ENCODE measurements around the gene SMCO2.

The SMCO2 gene

DNA sequence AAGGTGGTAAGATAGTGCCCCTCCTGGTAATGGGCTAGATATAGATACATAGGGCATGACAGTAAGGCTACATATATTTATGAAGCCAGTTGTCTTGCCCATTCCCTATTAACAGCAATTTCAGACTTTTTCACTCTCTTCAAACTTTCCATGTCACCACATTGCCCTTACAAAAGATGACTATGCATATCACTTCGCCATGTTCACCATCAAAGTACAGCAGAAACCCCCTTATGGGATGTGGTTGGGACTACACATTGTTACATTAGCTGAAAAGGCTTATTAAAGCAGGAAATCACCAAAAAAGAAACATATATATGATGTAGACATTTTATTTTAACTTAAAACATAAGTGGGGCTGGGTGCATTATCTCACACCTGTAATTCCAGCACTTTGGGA lies 9.8 kb upstream of the SMCO2 start:
- TF ChIP-seq, protein P1, sequence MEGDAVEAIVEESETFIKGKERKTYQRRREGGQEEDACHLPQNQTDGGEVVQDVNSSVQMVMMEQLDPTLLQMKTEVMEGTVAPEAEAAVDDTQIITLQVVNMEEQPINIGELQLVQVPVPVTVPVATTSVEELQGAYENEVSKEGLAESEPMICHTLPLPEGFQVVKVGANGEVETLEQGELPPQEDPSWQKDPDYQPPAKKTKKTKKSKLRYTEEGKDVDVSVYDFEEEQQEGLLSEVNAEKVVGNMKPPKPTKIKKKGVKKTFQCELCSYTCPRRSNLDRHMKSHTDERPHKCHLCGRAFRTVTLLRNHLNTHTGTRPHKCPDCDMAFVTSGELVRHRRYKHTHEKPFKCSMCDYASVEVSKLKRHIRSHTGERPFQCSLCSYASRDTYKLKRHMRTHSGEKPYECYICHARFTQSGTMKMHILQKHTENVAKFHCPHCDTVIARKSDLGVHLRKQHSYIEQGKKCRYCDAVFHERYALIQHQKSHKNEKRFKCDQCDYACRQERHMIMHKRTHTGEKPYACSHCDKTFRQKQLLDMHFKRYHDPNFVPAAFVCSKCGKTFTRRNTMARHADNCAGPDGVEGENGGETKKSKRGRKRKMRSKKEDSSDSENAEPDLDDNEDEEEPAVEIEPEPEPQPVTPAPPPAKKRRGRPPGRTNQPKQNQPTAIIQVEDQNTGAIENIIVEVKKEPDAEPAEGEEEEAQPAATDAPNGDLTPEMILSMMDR (IDR thresholded peaks at IDR 0.05) = no peak

DNA sequence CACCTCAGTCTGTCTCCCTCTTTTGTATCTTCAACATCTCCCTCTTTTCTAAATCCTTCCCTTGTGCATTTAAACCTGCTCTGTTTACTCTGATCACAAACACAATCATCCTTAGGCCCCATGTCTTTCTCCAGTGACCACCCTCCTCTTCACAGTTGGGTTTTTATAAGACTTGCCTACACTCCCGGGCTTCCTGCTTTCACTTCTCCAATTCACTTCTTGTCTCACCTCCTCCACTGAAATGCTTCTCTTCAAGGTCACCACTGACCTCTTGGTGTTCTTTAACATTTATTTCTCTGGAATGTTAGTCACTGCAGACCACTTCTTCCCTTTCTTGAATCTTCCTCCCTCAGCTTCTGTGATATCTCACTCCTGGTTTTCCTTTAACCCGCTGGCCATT lies 8.7 kb upstream of the SMCO2 start:
- TF ChIP-seq, protein P1 (IDR thresholded peaks at IDR 0.05) = no peak

- TF ChIP-seq, protein P1 (IDR thresholded peaks at IDR 0.05) = no peak
These were observed 1.2 kb downstream of the SMCO2 start for GRCh38 chr12:27447761-27448160.

DNA sequence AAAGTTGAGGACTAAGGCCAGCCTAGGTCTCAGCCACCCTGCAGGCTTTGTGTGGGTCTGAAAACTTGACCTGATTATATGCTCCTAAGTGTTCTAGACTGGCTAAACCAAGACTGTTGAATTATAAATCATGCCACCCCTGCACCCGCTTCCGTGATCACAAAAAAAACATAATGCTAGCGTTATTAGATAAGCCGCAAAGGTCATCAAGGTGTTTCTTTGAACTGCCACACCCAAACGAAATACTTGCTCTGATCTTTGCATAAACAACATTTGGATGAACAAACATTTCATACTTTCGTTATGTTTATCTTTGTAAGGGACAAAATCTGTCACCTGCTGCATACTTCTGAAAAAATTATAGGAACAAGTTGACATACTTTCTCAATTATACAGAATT lies 2.5 kb downstream of the SMCO2 start:
- TF ChIP-seq, protein P1 (IDR thresholded peaks at IDR 0.05) = no peak

GRCh38 chr12:27449893-27450534 lies 3.5 kb downstream of the SMCO2 start:
- TF ChIP-seq, protein P1 (IDR thresholded peaks at IDR 0.05) = no peak

DNA sequence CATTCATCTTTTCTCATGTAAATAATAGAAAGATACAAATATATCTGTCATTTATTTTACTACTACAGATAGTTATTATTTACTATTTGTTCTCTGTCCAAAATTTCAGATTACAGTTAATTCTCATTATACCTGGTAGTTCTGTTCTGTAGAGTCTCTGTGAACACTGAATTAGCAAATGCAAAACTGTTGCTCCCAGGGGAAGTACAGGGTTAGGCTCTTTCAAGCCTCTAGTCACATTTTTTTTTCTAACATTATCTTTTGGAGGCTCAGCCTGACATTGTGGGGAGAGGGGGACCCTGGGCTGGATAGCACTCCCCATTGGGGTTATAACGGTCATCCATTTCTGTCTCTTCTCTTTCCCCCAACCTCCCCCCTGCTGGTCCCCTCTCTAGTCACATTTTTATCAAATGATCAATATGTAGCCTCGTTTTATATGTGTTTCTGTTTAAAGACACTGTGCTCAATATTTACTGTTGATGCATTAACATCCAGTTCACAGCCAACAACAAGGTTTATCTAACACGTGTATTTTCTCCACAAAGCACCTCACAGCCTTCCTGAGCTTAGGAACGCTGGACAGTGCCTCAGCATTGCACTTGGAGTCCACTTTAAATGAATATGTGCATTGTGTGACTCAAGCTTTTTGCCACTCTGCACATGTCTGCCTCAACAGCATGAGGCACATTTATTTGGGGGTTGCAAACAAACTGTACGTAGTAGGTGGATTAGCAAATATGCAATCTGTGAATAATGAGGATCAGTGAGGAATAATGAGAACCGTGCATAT lies 4.7 kb downstream of the SMCO2 start:
- TF ChIP-seq, protein P1 (IDR thresholded peaks at IDR 0.05) = no peak

- TF ChIP-seq, protein P1 (IDR thresholded peaks at IDR 0.05) = no peak
These were observed 6.9 kb downstream of the SMCO2 start for GRCh38 chr12:27453421-27453820.
